Subcutaneous adipose tissue (tissue), 4 donors: ENCODE measurements around the gene TTC23. TPM values are rescaled to one million over a fixed set of nuclear protein-coding genes. Genes with fewer than 3 reads are reported as not detected.

Experiments
- CTCF ChIP-seq: fragments of 450-650 bp; IDR thresholded peaks from one replicate; pipeline ENCODE4 v1.5.1; 2016; ENCODE audit warnings: low read depth, mild to moderate bottlenecking, control low read depth, antibody characterized with exemption, moderate library complexity
- total RNA-seq, 4 donors: library from RNA; depleted of rRNA; stranded (reverse); fragments of >200 nt; gene quantifications; one replicate each; pipeline ENCODE4 v1.1.0, GENCODE V29; 2016

The TTC23 gene
- total RNA-seq, 4 donors from 2014 or later = 19.6 to 24.0 (median 23.2) TPM

GRCh38 chr15:99265541-99266070, 16.2 kb upstream of the TTC23 start:
- no peak for TF ChIP-seq CTCF

GRCh38 chr15:99264125-99264524, 14.7 kb upstream of the TTC23 start:
- TF ChIP-seq CTCF = no peak

- no peak for TF ChIP-seq CTCF
These were observed 7.8 kb upstream of the TTC23 start for GRCh38 chr15:99257107-99257750.

- no peak for TF ChIP-seq CTCF
These were observed 4.2 kb upstream of the TTC23 start for GRCh38 chr15:99253381-99254090.

- TF ChIP-seq CTCF = no peak
These were observed 2.9 kb upstream of the TTC23 start for GRCh38 chr15:99252326-99252725.

GRCh38 chr15:99250857-99251841, 1.8 kb upstream of the TTC23 start, which contains the start of gene LRRC28:
TSS of gene LRRC28 (plus strand) at chr15:99251481. CDS start at chr15:99255958, 4,477 bp downstream.
- TF ChIP-seq CTCF = no peak
